GM03348 (cell line): ENCODE data around the gene EGFLAM.
A peak's percentile ranks its signal among the peaks of the same experiment; 100 is the strongest.

Source experiments
- DNase-seq: peaks from one replicate; pipeline ENCODE4 v3.0.0; 2012; ENCODE audit warnings: low spot score

EGFLAM gene

GRCh38 chr5:38258319-38259061 is at the start of gene EGFLAM:
TSS of gene EGFLAM (plus strand) at chr5:38258559. CDS start at chr5:38258755, 196 bp downstream.
- peak; percentile 55 for DNase-seq

GRCh38 chr5:38208782-38209378 is 49.5 kb upstream of the EGFLAM start:
- DNase-seq = peak; percentile 60

GRCh38 chr5:38210676-38211353 is 47.5 kb upstream of the EGFLAM start:
- no peak for DNase-seq

- DNase-seq = no peak
Observed at GRCh38 chr5:38211354-38211710, 47.0 kb upstream of the EGFLAM start.

- no peak for DNase-seq
Observed at GRCh38 chr5:38212307-38212706, 46.1 kb upstream of the EGFLAM start.

- no peak for DNase-seq
Observed at GRCh38 chr5:38226091-38226490, 32.3 kb upstream of the EGFLAM start.

- no peak for DNase-seq
Observed at GRCh38 chr5:38228914-38229313, 29.4 kb upstream of the EGFLAM start.

- DNase-seq = no peak
Observed at GRCh38 chr5:38234737-38235136, 23.6 kb upstream of the EGFLAM start.

GRCh38 chr5:38237681-38238080 is 20.7 kb upstream of the EGFLAM start:
- no peak for DNase-seq

GRCh38 chr5:38240212-38240611 is 18.1 kb upstream of the EGFLAM start:
- no peak for DNase-seq

GRCh38 chr5:38241655-38242054 is 16.7 kb upstream of the EGFLAM start:
- no peak for DNase-seq

- no peak for DNase-seq
Observed at GRCh38 chr5:38245307-38245706, 13.1 kb upstream of the EGFLAM start.

GRCh38 chr5:38249301-38249700 is 9.1 kb upstream of the EGFLAM start:
- no peak for DNase-seq

GRCh38 chr5:38249812-38250211 is 8.5 kb upstream of the EGFLAM start:
- no peak for DNase-seq

GRCh38 chr5:38250763-38251448 is 7.5 kb upstream of the EGFLAM start:
- DNase-seq = no peak

GRCh38 chr5:38253759-38254158 is 4.6 kb upstream of the EGFLAM start:
- DNase-seq = no peak

GRCh38 chr5:38257308-38258041 is 884 bp upstream of the EGFLAM start:
- DNase-seq = no peak

- no peak for DNase-seq
Observed at GRCh38 chr5:38258042-38258318, 379 bp upstream of the EGFLAM start.

- no peak for DNase-seq
Observed at GRCh38 chr5:38259062-38259808, 876 bp downstream of the EGFLAM start.

GRCh38 chr5:38259809-38260160 is 1.4 kb downstream of the EGFLAM start:
- no peak for DNase-seq

- no peak for DNase-seq
Observed at GRCh38 chr5:38263983-38264382, 5.6 kb downstream of the EGFLAM start.
